H9 (cell line): ENCODE results near the gene SMAD3. TPM values are rescaled to one million over a fixed set of nuclear protein-coding genes. Genes with fewer than 3 reads are reported as not detected.
A peak's percentile ranks its signal among the peaks of the same experiment; 100 is the strongest.

Experiments
- DNase-seq: peaks from one replicate; pipeline ENCODE4 v3.0.0-alpha.2; 2017
- H2AFZ ChIP-seq: one replicate; pipeline ENCODE4 v1.6.1; 2013; ENCODE audit warnings: mild to moderate bottlenecking, low read length, control low read depth, moderate library complexity
- H2AK5ac ChIP-seq: 2 replicates; pipeline ENCODE4 v1.6.1; 2013; ENCODE audit warnings: low read length, control low read depth, mixed read lengths; ENCODE audit not compliant: insufficient read length
- H2BK120ac ChIP-seq: one replicate; pipeline ENCODE4 v1.6.1; 2013; ENCODE audit warnings: low read depth, mild to moderate bottlenecking, low read length, control low read depth, inconsistent platforms; ENCODE audit not compliant: poor library complexity, severe bottlenecking
- H2BK12ac ChIP-seq: 2 replicates; pipeline ENCODE4 v1.6.1; 2013; ENCODE audit warnings: low read length, control low read depth, mixed read lengths, low read depth; ENCODE audit not compliant: insufficient read length
- H2BK15ac ChIP-seq: 2 replicates; pipeline ENCODE4 v1.6.1; 2013; ENCODE audit warnings: low read depth, low read length, control low read depth
- H2BK20ac ChIP-seq: one replicate; pipeline ENCODE4 v1.6.1; 2013; ENCODE audit warnings: low read depth, mild to moderate bottlenecking, low read length, control low read depth, inconsistent platforms; ENCODE audit not compliant: poor library complexity, severe bottlenecking
- H2BK5ac ChIP-seq: 2 replicates; pipeline ENCODE4 v1.6.1; 2013; ENCODE audit warnings: low read length, control low read depth, mixed read lengths; ENCODE audit not compliant: insufficient read length
- H3K14ac ChIP-seq: 2 replicates; pipeline ENCODE4 v1.6.1; 2013; ENCODE audit warnings: low read length, control low read depth; ENCODE audit not compliant: insufficient read depth
- H3K18ac ChIP-seq: 2 replicates; pipeline ENCODE4 v1.6.1; 2013; ENCODE audit warnings: low read depth, mild to moderate bottlenecking, mixed read lengths, low read length, control low read depth; ENCODE audit not compliant: insufficient read length
- H3K23ac ChIP-seq: 2 replicates; pipeline ENCODE4 v1.6.1; 2013; ENCODE audit warnings: low read length, control low read depth, mixed read lengths, low read depth; ENCODE audit not compliant: insufficient read length
- H3K23me2 ChIP-seq: 2 replicates; pipeline ENCODE4 v1.6.1; 2013; ENCODE audit warnings: low read depth, mild to moderate bottlenecking, mixed read lengths, low read length, control low read depth; ENCODE audit not compliant: insufficient read length, poor library complexity, severe bottlenecking
- H3K27ac ChIP-seq: 2 replicates; pipeline ENCODE4 v1.5.1; 2013; ENCODE audit warnings: low read length, control low read depth, mixed read lengths, low read depth; ENCODE audit not compliant: insufficient read length
- H3K27me3 ChIP-seq: 2 replicates; pipeline ENCODE4 v1.6.1; 2013; ENCODE audit warnings: low read length, control low read depth, inconsistent platforms; ENCODE audit not compliant: insufficient read depth
- H3K4ac ChIP-seq: 2 replicates; pipeline ENCODE4 v1.6.1; 2013; ENCODE audit warnings: low read depth, mild to moderate bottlenecking, control low read depth, inconsistent platforms, low read length, moderate library complexity
- H3K4me1 ChIP-seq: 2 replicates; pipeline ENCODE4 v1.6.1; 2013; ENCODE audit warnings: low read length, control low read depth, inconsistent platforms; ENCODE audit not compliant: insufficient read depth
- H3K4me2 ChIP-seq: 2 replicates; pipeline ENCODE4 v1.6.1; 2013; ENCODE audit warnings: low read length, control low read depth, mixed read lengths; ENCODE audit not compliant: insufficient read length, insufficient read depth
- H3K56ac ChIP-seq: 2 replicates; pipeline ENCODE4 v1.6.1; 2013; ENCODE audit warnings: low read depth, mild to moderate bottlenecking, mixed read lengths, low read length, control low read depth; ENCODE audit not compliant: insufficient read length
- H3K79me1 ChIP-seq: 2 replicates; pipeline ENCODE4 v1.6.1; 2013; ENCODE audit warnings: low read depth, mild to moderate bottlenecking, moderate library complexity, low read length, control low read depth, inconsistent platforms; ENCODE audit not compliant: insufficient read depth, poor library complexity, severe bottlenecking
- H3K79me2 ChIP-seq: 2 replicates; pipeline ENCODE4 v1.6.1; 2013; ENCODE audit warnings: low read length, control low read depth, inconsistent platforms; ENCODE audit not compliant: insufficient read depth
- H3K9ac ChIP-seq: 2 replicates; pipeline ENCODE4 v1.6.1; 2013; ENCODE audit warnings: low read length, control low read depth, mixed read lengths; ENCODE audit not compliant: insufficient read length; ENCODE audit errors: extremely low read depth
- H3K9me3 ChIP-seq: one replicate; pipeline ENCODE4 v1.6.1; 2013; ENCODE audit warnings: low read depth, low read length, inconsistent platforms; ENCODE audit not compliant: control insufficient read depth
- H3T11ph ChIP-seq: one replicate; pipeline ENCODE4 v1.6.1; 2013; ENCODE audit warnings: mild to moderate bottlenecking, low read length, control low read depth, inconsistent platforms
- H4K20me1 ChIP-seq: one replicate; pipeline ENCODE4 v1.6.1; 2013; ENCODE audit not compliant: control insufficient read depth, insufficient read length, insufficient read depth
- H4K5ac ChIP-seq: 2 replicates; pipeline ENCODE4 v1.6.1; 2013; ENCODE audit warnings: low read depth, mild to moderate bottlenecking, mixed read lengths, low read length, control low read depth; ENCODE audit not compliant: insufficient read length
- H4K8ac ChIP-seq: replicated peaks from 2 replicates; pipeline ENCODE4 v1.6.1; 2013; ENCODE audit warnings: low read length, control low read depth, mixed read lengths, low read depth; ENCODE audit not compliant: insufficient read length
- H4K91ac ChIP-seq: 2 replicates; pipeline ENCODE4 v1.6.1; 2013; ENCODE audit warnings: low read depth, mild to moderate bottlenecking, moderate library complexity, mixed read lengths, low read length, control low read depth; ENCODE audit not compliant: insufficient read length
- H3K27ac Mint-ChIP-seq, 3 experiments: 2 replicates in 2 of 3; 3 replicates in 1 of 3; pipeline ENCODE4 v1.8.0; 2020 to 2021; ENCODE audit warnings: mixed read lengths in 3 of 3, mild to moderate bottlenecking in 1 of 3, moderate library complexity in 1 of 3
- H3K27me3 Mint-ChIP-seq: 2 replicates; pipeline ENCODE4 v1.8.0; 2021; ENCODE audit warnings: low read depth, mild to moderate bottlenecking, moderate library complexity, mixed read lengths
- H3K36me3 Mint-ChIP-seq, 3 experiments: 2 replicates in 2 of 3; 3 replicates in 1 of 3; pipeline ENCODE4 v1.8.0; 2020 to 2021; ENCODE audit warnings: low read depth in 3 of 3, mixed read lengths in 3 of 3; ENCODE audit not compliant: insufficient read depth in 1 of 3
- H3K4me1 Mint-ChIP-seq, 2 experiments: 2 replicates each; pipeline ENCODE4 v1.8.0; 2020; ENCODE audit warnings: mixed read lengths in 2 of 2
- H3K4me3 Mint-ChIP-seq, 2 experiments: 2 replicates in 1 of 2; 3 replicates in 1 of 2; pipeline ENCODE4 v1.8.0; 2020 to 2021; ENCODE audit warnings: mild to moderate bottlenecking in 2 of 2, mixed read lengths in 2 of 2, moderate library complexity in 1 of 2
- H3K9me3 Mint-ChIP-seq, 2 experiments: 2 replicates in 1 of 2; 3 replicates in 1 of 2; pipeline ENCODE4 v1.8.0; 2020; ENCODE audit warnings: mild to moderate bottlenecking in 2 of 2, mixed read lengths in 2 of 2, moderate library complexity in 1 of 2
- WGBS: extraction: QIAGEN DNeasy Blood & Tissue Kit; methylation state at CpG from one replicate; pipeline ENCODE4 v1.1.7; 2013; ENCODE audit warnings: missing lambda C conversion rate, low lambda C conversion rate, mixed read lengths; ENCODE audit not compliant: insufficient read length; ENCODE audit errors: extremely low coverage; 5-methylcytosine and 5-hydroxymethylcytosine counted together
- total RNA-seq: library from RNA; stranded (reverse); gene quantifications from 2 replicates; pipeline ENCODE4 v1.2.1, GENCODE V29; 2021
- TF ChIP-seq, protein P1 (sequence below): fragments of 200-600 bp; sonication (generic); conservative IDR thresholded peaks from 3 replicates; pipeline ENCODE4 v1.8.0; 2021; ENCODE audit warnings: antibody characterized with exemption, mild to moderate bottlenecking

Gene SMAD3
- total RNA-seq, 1 experiment from 2014 or later, result 26.7 TPM

DNA sequence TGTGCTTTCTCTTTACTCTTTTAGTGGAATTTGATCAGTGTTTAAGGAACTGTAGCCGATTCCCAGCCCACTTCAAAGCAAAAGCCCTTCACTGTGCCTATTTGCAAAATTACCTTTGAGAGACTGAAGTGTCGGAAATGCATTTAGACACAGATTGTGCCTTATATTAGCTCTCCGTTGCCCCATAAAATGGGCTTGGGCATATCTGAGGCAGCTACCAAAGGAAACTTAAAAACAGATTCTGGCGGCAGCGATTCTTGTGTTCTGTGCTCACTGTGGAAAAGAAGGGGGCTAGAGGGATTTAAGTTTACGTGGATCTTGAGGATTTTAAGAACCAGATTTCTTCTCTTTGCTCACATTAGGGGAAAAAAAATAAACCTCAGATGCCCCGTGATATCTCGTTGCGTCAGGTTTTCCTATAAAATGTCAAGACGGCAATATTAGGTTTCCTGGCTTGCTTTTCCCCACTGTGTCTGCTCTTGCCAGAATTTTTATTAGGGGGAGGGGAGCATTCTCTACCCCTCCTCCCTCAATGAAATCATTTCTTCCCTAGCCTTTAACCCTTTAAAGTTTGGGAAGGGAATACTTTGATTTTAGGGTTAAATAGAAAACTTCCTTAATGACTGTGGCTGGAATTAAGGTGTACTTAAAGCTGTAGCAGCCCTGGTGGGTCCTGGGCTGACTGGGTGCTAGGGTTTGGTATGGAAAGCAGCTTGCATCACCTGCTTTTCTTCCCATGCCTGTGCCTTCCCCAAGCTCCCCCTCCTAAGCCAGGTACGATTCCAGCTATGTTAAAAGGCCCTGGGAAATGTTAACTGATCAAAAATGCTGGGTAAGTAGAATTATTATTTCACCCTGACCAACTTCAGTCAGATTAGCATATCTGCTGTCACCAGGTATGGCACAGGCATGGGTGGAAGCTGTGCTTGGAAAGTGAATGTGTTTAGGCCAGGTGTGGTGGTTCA, 73.8 kb downstream of the SMAD3 start:
- H3K23me2 ChIP-seq, result no peaks in the 10 kb centered on the region
- no peak overlapping the region for H3K4me2 ChIP-seq
- H3K4me1 Mint-ChIP-seq, result peaks cover 71 to 74% of the 10 kb centered on the region in 2 experiments
- no peak overlapping the region for H3K56ac ChIP-seq
- no peak overlapping the region for H2BK20ac ChIP-seq
- H3K79me2 ChIP-seq, result no peaks in the 10 kb centered on the region
- TF ChIP-seq, protein P1, sequence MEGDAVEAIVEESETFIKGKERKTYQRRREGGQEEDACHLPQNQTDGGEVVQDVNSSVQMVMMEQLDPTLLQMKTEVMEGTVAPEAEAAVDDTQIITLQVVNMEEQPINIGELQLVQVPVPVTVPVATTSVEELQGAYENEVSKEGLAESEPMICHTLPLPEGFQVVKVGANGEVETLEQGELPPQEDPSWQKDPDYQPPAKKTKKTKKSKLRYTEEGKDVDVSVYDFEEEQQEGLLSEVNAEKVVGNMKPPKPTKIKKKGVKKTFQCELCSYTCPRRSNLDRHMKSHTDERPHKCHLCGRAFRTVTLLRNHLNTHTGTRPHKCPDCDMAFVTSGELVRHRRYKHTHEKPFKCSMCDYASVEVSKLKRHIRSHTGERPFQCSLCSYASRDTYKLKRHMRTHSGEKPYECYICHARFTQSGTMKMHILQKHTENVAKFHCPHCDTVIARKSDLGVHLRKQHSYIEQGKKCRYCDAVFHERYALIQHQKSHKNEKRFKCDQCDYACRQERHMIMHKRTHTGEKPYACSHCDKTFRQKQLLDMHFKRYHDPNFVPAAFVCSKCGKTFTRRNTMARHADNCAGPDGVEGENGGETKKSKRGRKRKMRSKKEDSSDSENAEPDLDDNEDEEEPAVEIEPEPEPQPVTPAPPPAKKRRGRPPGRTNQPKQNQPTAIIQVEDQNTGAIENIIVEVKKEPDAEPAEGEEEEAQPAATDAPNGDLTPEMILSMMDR, result no peak
- WGBS, result no CpG with 5 or more reads among the region's 11 CpGs
- no peak overlapping the region for H3K14ac ChIP-seq
- H3K18ac ChIP-seq, result no peak overlapping the region
- no peak overlapping the region for H3K4ac ChIP-seq
- no peak overlapping the region for H4K91ac ChIP-seq
- no peaks in the 10 kb centered on the region for H3K36me3 Mint-ChIP-seq
- no peak overlapping the region for H2BK15ac ChIP-seq
- no peak overlapping the region for H2BK5ac ChIP-seq
- peak overlapping the region; percentile 70 to 92 (median 86); a peak in 5 of 7 replicates for H3K27ac Mint-ChIP-seq
- H3K4me3 Mint-ChIP-seq, result no peak overlapping the region; a peak in 2 of 5 replicates
- peaks cover 5% of the 10 kb centered on the region; the same call in 1 of the 2 replicates for H3K4me1 ChIP-seq
- no peak overlapping the region for H2AK5ac ChIP-seq
- H2BK12ac ChIP-seq, result no peak overlapping the region
- no peak overlapping the region for H3K9ac ChIP-seq
- no peak overlapping the region for H3K27ac ChIP-seq
- no peaks in the 10 kb centered on the region for H3K79me1 ChIP-seq
- H4K8ac ChIP-seq, result no peak overlapping the region
- no peaks in the 10 kb centered on the region for H3K27me3 Mint-ChIP-seq
- H3K23ac ChIP-seq, result no peak overlapping the region
- no peaks in the 10 kb centered on the region for H3K27me3 ChIP-seq
- no peaks in the 10 kb centered on the region for H3K9me3 ChIP-seq
- H3T11ph ChIP-seq, result no peak overlapping the region
- H2AFZ ChIP-seq, result no peak overlapping the region
- H4K5ac ChIP-seq, result no peak overlapping the region
- no peaks in the 10 kb centered on the region for H3K9me3 Mint-ChIP-seq
- no peak for DNase-seq
- no peaks in the 10 kb centered on the region for H4K20me1 ChIP-seq
- no peak overlapping the region for H2BK120ac ChIP-seq
